HG03558 (cell line): ENCODE measurements around the gene MFAP4.
A peak's percentile ranks its signal among the peaks of the same experiment; 100 is the strongest.

ENCODE experiments used
- ATAC-seq: cut with Tn5 transposase; IDR thresholded peaks from one replicate; pipeline ENCODE4 v1.9.1; 2021; ENCODE audit warnings: moderate number of reproducible peaks; ENCODE audit not compliant: unreplicated experiment; ENCODE audit errors: extremely low read depth

Gene MFAP4

DNA sequence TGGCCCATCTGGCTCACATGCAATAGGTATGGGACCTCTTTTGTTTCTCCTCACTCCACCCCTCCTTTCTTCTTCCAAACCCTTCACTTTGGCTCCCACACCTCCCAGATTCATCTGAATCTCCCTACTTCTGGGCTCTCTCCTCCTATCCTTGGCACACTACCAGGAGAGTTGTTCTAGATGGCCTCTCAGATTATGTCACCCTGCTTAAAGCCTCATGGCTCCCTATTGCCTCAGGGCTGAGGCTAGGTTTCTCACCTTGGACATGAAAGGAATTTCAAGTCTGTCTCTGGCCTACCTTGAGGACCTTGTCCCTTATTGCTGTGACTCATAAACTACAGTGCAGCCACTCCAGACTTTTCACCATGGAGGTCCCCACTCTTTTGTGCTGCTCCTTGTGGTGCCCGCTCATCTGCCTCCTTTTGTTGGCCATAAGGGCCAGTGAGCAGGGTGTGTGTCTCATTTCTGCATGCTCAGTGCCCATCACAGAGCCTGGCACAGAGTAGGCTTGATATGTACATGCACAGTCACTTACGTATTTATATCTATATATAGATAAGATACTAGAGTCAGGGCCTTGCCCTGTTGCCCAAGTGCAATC lies 1.0 kb upstream of the MFAP4 start:
- ATAC-seq, result no peak

- ATAC-seq, result no peak
These were observed 700 bp downstream of the MFAP4 start for GRCh38 chr17:19386051-19386929.

DNA sequence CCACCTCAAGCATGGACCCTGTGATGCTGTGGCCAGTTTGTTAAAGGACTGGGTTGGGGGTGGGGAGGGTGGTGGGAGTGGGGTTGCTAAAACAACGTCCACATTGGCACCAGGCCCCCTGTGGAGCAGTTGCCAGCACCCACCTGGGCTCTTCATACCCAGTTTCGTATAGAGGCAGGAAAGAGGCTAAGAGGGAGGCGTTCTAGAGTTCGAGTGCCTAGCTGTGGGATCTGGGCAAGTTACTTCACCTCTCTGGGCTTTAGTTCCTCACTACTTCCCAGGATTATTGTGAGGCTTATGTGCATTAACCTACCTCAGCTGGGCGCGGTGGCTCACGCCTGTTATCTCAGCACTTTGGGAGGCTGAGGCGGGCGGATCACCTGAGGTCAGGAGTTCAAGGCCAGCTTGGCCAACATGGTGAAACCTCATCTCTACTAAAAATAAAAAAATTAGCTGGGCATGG lies 1.4 kb downstream of the MFAP4 start:
- no peak for ATAC-seq

- ATAC-seq, result no peak
These were observed 2.1 kb downstream of the MFAP4 start for GRCh38 chr17:19384723-19385391.

GRCh38 chr17:19383681-19384470 lies 3.1 kb downstream of the MFAP4 start:
- ATAC-seq, result no peak

DNA sequence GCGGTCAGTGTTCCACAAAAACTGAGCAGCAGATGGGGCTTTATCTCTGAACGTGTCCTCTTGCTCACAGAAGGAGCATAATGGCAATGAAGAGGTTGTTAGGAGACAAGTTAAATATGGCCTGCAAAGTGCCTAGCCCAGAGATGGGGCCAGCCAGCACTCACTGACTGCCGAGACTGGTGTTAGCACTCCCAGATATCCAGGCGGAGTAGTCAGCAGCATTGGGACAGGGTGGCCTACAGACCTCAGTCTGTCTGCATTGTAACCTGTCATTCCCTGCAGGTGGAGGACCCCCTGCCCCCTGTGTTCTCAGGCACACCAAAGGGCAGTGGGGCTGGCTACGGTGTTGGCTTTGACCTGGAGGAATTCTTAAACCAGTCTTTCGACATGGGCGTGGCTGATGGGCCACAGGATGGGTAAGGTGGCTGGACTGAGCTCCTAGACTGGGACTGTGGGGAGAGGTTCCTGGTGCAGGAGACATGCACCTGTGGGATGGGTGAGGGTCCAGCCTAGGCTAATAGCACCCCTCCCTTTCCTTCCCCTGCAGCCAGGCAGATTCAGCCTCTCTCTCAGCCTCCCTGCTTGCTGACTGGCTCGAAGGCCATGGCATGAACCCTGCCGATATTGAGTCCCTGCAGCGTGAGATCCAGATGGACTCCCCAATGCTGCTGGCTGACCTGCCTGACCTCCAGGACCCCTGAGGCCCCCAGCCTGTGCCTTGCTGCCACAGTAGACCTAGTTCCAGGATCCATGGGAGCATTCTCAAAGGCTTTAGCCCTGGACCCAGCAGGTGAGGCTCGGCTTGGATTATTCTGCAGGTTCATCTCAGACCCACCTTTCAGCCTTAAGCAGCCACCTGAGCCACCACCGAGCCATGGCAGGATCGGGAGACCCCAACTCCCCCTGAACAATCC lies 4.2 kb downstream of the MFAP4 start:
- no peak for ATAC-seq

- no peak for ATAC-seq
These were observed 5.1 kb downstream of the MFAP4 start for GRCh38 chr17:19381741-19382444.

DNA sequence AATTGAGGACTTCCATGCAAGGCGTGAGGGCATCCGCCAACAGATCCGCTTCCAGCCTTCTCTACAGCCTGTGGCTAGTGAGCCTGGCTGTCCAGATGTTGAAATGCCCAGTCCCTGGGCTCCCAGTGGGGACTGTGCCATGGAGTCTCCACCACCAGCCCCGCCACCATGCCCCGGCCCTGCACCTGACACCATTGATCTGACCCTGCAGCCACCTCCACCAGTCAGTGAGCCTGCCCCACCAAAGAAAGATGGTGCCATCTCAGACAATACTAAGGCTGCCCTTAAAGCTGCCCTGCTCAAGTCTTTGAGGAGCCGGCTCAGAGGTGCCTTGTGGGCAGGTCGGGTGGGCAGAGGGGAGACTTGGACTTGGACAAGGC lies 5.6 kb downstream of the MFAP4 start:
- no peak for ATAC-seq

DNA sequence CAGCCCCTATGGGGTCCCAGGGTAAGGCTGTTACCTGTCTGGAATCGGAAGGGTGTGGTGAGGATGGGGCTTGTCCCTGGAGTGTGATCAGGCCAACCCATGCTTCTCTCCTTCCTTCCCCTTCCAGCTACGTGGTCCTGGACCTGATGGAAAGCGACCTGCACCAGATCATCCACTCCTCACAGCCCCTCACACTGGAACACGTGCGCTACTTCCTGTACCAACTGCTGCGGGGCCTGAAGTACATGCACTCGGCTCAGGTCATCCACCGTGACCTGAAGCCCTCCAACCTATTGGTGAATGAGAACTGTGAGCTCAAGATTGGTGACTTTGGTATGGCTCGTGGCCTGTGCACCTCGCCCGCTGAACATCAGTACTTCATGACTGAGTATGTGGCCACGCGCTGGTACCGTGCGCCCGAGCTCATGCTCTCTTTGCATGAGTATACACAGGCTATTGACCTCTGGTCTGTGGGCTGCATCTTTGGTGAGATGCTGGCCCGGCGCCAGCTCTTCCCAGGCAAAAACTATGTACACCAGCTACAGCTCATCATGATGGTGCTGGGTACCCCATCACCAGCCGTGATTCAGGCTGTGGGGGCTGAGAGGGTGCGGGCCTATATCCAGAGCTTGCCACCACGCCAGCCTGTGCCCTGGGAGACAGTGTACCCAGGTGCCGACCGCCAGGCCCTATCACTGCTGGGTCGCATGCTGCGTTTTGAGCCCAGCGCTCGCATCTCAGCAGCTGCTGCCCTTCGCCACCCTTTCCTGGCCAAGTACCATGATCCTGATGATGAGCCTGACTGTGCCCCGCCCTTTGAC lies 6.3 kb downstream of the MFAP4 start:
- no peak for ATAC-seq

DNA sequence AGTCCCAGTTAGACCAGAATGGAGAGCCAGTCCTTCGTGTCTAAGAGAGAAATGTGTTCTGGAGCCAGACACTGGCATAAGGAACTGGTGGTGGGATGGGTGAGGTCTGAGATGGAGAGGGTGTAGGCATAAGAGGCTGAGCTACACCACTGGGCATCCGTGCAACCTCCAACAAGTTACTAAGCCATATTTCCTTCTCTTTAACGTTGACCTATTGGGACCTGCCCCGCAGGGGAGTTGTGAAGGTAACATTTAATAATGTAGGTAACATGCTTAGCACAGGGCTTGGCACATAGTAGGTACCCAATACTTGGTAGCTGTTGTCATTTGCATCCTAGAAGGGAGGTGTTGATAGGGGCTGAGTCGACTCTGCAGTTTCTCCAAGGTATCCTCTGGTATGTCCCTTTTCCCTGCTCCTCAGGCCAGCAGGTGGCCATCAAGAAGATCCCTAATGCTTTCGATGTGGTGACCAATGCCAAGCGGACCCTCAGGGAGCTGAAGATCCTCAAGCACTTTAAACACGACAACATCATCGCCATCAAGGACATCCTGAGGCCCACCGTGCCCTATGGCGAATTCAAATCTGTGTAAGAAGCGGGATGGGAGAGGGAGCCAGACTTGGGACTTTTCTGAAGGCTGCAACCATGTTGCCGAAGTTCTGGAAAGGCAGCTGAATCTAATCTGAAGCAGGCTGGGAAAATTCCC lies 7.5 kb downstream of the MFAP4 start:
- ATAC-seq, result no peak

GRCh38 chr17:19378416-19379360 lies 8.3 kb downstream of the MFAP4 start, which contains the start of gene MAPK7:
MAPK7 (plus strand) TSS chr17:19378498; CDS start chr17:19378901, 403 bp downstream.
- no peak for ATAC-seq

- ATAC-seq, result peak; percentile 81
These were observed 9.2 kb downstream of the MFAP4 start for GRCh38 chr17:19377602-19378415.

GRCh38 chr17:19376811-19377210 lies 10.2 kb downstream of the MFAP4 start:
- ATAC-seq, result no peak

DNA sequence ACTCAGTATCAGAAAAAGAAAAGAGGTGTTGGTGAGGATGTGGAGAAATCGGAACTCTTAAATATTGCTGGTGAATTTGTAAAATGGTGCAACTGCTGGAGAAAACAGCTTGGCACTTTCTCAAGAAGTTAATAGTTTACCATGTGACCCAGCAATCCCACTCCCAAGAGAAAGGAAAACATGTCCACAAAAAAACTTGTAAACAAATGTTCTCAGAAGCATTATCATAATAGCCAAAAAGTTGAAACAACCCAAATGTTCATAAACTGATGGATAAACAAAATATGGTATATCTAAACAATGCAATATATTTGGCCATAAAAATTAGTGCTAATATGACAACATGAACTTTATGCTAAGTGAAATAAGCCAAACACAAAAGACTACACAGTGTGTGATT lies 11.3 kb downstream of the MFAP4 start:
- ATAC-seq, result no peak

- ATAC-seq, result no peak
These were observed 12.9 kb downstream of the MFAP4 start for GRCh38 chr17:19374136-19374535.
